ENCODE data around the gene RBM6.

DNA sequence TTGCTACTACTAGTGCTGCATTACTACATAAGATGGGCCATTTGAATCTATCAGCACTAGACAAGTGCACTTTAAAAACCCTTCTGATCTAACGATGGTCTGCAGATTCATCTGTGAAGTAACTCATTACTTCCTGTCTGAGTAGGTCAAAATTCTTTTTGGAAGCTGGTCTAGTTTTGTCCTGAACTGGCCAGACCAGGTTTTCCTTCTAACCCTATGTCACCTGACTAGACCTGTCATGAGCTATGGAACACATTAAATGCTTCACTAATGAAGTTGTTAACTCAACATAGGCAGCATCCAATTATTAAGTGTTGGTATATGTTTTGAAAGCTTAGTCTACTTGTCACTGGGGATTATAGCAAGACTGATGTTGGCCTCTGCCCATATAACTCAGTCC is 138.7 kb downstream of the RBM6 start:
- TF ChIP-seq CTCF (conservative IDR thresholded peaks at IDR 0.05): no peak
- no peak for TF ChIP-seq EZH2 (IDR thresholded peaks at IDR 0.05; ENCODE audit: low read depth)

Data from PC-9 (cell line).